HG03342 (cell line): ENCODE results near the gene OGFOD3.
"Not testable (repeated sequence)": the region's sequence is repeated elsewhere in the genome, so short reads cannot be mapped to it uniquely, and the experiment has no call there.

ENCODE experiments used
- ATAC-seq: cut with Tn5 transposase; IDR thresholded peaks from one replicate; pipeline ENCODE4 v1.9.1; 2021; ENCODE audit warnings: mild to moderate bottlenecking, moderate library complexity; ENCODE audit not compliant: unreplicated experiment

Gene OGFOD3

DNA sequence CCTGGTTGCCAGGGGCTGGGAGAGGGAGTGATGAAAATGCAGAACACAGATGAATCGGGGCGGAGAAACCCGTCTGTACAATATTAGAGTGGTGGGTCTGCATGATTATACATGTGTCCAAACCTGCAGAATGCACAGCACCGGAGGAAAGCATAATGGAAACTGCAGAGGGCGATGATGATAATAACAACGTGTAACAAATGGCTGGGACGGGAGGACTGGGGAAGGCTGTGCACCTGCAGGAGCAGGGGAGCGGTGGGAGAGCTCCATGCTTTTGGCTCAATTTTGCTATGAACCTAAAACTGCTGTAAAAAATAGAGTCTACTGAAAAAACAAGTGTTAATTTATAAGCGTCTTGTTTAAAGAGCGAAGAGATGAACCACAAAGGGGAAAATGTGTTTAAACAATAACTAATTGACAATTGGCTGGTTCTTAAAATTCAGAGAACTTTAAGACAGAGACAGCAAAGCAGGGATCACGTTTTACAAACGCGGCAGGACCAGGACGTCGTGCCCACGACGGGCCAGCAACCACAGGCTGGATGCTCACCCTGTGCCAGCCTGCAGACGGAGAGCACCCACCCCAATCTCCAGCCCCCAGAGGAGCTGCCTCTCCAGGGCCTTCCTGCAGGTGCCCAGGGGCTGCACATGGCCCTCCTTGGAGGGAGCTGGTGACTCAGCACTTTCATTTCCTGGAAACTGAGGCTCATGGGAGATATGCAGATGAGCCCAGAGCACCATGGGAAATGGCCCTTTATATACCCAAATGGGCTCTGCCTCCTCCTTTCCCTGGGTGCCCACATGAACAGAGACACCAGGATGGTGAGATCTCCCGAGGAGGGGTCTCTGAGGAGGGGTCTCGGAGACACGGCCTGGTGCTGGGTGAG, 59.7 kb downstream of the OGFOD3 start, which contains the start of gene TEX19:
Gene TEX19 (plus strand): TSS at position 783 of the 886 bp plus-strand sequence. CDS start 2,904 bp downstream, outside the sequence.
- ATAC-seq, result no peak

DNA sequence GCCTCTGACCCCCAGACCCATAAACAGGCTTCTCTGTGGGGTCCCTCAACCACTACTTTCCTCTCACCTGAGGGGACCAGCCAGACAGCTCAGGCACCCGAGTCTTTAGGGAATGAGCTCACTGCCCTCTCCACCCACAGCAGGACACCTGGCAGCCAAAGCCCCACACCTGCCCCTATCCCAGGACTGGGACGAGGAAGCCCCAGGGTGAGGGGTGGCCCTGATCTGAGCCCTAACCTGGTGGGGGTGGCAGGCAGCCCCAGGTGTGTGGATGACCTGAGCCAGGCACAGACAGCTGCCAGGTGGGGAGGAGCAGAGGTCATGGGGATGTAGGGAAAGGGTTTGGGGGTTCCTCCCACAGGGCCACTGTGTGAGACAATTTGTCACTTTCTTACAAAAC, 61.0 kb downstream of the OGFOD3 start:
- no peak for ATAC-seq

DNA sequence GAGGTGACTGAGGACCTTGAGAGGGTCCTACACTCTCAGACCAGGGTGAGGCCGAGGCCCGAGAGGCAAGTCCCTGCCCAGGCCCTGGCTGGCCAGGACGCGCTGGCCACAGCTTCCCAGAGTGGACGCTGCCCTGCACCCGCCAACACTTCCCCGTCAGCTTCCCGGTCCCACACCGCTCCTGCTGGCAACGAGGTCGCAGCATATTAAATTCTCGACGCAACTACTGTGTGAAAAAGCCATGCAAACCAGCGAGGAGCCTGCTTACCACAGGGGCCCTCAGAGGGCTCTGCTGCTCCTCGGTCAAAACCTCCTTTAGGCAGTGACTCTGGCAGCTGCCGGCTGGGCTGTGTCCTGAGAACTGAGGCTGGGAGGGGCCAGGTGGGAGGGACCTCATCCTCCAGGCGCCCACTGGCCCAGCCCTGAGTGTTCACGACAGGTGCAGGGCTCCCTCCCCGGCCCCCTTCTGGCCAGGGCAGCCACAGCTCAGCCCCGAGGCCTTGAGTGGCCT, 61.5 kb downstream of the OGFOD3 start:
- ATAC-seq, result no peak

DNA sequence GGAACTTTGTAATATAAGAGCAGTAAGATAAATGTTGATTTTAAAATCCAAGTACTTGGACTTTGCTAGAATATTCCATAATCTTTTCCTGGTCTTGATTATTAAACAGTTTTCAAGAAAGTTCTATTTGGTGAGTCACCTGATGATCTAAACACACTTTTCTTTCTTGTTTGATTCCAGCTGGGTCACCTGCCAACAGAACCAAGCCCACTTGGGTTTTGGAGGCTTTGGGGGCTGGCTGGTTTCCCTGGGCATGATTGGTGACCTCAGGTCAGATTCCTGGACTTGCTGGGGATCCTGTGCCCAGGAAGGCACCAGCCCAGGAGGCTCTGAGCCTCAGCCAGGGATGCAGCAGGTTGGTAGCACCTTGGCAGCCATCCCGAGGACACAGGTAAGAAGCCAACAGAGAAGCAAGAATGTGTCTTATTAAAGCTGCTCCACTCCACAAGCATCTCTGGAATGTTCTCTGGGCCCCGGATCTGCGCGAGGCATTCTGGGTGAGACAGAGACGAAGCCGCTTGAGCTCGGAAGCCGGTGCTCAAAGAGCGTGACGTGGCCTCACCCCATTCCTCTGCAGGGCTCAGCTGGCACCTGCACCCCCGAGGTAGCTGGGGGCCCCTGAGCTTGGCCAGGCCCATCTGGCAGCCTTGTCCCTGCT, 62.5 kb downstream of the OGFOD3 start:
- ATAC-seq, result no peak

DNA sequence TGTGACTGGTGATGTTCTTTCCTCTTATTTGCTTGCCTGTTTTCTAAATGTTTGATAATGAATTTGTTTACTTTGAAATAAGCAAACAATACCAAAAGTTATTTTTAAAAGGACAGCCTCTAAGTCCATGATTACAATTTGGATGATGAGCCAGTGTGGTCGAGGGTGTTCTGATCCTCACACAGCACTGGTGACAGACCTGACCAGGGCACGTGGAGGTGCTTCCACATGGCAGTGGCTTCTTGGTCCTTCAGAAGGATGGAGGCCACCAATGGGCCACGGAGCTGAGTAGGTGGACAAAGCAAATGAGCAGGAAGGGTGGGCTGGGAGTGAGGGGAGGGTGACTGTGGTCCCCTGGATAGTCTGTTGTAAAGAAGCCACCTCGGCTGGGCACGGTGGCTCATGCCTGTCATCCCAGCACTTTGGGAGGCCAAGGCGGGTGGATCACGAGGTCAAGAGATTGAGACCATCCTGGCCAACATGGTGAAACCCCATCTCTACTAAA, 63.5 kb downstream of the OGFOD3 start:
- no peak for ATAC-seq

DNA sequence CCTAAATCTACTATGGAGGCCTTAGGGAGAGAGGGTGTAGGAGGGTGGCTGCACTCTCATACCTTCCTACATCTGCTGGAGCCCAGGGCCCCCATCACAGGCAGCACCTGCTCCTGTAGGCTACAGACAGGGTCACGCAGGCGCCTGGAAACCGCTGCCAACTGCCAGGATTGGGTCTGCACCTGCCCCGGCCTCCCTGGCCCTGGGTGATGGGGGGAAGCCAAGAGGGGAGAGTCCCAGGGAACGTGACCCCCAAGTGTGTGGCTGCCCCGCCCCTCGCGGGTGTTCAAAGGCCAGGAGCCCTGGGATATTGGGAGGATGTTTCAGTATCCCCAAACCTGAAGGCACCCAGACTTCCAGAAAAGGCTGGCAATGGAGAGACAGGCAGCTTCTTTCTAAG, 64.9 kb downstream of the OGFOD3 start:
- ATAC-seq, result no peak

DNA sequence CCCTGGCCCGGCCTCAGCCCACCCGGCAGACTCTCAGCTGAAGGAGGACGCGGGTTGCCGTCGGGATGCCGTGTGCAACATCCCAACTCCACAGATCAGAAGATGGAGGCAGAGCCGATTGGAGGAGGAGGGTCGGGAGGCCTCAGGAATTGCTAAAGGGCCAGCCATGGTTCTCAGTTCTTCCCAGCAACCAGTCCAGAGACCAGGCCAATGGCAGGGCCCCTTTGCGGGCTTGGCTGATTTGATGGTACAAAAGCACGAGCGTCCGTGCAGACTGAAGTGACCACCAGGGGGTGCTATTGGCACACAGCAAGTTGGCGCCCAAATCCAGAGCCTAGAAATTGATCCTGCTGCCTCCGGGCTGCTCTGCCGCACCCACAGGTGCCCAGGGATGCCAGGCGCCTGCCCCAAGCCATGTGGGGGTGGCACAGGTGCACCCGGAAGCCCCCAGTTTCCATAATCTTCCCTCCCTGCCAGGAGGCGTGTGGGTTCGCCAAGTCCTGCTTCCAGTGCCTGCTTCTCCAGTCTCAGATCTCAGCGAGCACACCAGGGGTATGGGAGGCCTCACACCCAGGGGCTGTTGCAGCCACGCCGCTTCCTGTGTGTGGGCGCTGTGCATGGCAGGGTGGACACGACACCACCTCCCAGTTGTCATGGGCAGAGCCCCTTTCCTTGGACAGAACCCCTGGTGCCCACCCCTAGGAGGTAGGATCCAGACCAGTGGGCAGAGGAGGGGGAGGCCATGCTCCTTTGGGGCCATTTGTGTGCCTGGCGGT, 66.5 kb downstream of the OGFOD3 start:
- no peak for ATAC-seq

DNA sequence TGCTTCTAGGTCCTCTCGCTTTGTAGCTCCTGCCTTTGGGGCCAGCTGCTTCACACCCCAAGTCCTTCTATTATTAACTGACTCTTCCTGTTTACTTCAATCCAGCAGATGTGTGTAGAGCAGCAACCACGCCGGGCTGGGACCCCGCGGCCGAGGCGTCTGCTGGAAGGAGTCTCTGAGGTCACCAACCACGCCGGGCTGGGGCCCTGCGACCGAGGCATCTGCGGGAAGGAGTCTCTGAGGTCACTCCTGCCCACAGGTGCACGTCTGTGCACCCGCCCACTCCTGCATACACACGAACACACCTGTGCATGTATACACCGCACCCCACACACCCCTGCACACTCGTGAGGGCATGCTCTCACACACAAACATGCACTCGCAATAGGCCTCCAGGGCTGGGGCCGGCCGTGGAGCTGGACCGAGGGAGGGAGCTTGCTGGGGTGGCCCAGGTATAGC, 67.1 kb downstream of the OGFOD3 start:
- ATAC-seq, result no peak

DNA sequence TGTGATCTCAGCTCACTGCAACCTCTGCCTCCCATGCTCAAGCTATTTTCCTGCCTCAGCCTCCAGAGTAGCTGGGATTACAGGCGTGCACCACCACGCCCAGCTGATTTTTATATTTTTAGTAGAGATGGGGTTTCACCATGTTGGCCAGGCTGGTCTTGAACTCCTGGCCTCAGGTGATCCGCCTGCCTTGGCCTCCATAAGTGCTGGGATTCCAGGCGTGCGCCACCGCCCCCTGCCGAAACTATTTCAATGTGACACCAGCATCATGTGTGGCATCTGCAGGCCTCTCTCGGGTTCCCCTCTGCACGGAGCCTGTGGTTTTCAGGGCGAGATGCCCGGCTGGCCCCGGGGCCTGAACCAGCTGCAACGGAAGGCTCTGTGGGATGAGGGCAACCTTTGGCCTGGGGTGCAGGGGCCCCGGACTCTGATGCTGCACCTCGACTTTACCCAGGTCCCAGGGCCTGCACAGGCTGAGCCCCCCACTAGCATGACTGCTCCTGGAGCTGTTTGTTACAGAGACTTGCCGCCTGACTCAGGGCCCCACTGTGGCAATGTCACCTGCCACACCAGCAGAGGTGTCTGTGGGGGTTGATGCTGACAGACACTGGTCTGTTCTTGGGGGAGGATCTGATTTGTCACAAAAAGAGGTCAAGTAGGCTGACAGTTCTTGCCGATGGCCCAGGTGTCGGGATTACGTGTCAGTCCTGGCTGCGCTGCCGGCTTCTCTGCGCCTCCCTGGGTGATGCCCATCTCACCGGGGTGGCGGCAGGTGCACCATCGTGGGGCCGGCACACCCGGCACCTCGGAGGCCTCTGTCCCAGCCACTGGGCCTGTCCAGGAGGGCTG, 68.0 kb downstream of the OGFOD3 start:
- no peak for ATAC-seq

DNA sequence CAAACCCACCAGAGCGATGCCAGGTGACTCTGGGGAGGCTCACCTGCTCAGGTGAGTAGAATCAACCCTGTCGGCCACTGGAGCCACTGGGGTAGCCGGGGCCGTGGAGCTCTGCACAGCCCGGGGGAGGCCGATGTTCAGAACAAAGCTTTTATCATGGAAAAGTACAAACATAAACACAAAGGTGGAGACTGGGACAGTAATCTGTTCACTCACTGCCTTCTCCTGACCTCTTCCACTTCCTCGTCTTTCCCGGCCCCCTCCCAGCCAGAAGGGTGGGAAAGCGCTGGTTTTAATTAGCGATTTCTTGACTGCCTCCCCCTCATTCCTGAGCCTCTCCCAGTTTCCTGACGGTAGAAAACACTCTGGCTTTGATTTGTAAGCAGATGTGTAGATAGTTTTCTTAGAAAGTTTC, 69.1 kb downstream of the OGFOD3 start:
- no peak for ATAC-seq

DNA sequence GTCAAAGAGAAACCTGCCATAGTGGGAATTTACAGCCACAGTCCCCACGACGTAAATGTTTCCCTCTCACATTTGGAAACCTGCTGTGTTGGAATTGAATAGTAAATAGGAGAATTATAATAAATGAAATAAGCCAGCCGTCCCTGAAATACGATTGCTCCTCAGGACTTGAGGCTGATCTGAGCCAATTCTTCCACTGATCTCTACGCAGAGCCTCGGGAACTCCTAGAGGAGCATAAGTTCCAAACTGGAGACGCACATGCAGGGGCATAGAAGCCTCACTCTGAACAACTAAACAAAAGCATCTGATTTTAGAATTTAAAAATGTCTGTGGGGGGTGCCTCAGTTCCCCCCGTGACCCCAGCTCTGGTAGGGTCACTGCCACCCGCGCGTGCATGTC, 69.5 kb downstream of the OGFOD3 start:
- ATAC-seq, result no peak

DNA sequence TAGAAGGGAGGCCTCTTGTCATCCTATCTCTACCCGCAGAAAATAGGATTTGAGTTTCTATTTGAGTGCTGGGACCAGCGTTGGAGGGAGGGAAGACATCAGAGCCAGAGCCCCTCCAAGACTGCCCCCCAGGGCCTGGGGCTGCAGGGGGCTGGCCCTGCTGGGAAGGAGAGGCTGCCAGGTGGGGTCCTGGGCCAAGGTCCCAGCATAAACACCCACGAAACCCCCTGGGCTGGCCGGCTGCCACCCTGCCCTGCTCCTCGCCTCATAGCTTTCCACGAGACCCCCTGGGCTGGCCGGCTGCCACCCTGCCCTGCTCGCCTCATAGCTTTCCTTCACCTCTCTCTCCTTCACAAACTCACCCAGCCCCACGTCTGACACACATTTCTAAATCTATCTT, 70.0 kb downstream of the OGFOD3 start:
- no peak for ATAC-seq

DNA sequence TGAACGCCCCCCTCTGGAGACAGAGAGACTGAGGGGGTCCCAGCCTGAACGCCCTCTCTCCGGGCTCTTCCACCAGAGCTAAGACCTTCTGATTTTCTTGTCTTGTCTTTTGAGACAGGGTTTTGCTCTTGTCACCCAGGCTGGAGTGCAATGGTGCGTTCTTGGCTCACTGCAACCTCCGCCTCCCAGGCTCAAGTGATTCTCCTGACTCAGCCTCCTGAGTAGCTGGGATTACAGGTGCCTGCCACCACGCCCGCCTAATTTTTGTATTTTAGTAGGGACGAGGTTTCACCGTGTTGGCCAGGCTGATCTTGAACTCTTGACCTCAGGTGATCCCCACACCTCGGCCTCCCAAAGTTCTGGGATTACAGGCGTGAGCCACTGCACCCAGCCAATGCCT, 70.4 kb downstream of the OGFOD3 start:
- ATAC-seq, result not testable (repeated sequence)

DNA sequence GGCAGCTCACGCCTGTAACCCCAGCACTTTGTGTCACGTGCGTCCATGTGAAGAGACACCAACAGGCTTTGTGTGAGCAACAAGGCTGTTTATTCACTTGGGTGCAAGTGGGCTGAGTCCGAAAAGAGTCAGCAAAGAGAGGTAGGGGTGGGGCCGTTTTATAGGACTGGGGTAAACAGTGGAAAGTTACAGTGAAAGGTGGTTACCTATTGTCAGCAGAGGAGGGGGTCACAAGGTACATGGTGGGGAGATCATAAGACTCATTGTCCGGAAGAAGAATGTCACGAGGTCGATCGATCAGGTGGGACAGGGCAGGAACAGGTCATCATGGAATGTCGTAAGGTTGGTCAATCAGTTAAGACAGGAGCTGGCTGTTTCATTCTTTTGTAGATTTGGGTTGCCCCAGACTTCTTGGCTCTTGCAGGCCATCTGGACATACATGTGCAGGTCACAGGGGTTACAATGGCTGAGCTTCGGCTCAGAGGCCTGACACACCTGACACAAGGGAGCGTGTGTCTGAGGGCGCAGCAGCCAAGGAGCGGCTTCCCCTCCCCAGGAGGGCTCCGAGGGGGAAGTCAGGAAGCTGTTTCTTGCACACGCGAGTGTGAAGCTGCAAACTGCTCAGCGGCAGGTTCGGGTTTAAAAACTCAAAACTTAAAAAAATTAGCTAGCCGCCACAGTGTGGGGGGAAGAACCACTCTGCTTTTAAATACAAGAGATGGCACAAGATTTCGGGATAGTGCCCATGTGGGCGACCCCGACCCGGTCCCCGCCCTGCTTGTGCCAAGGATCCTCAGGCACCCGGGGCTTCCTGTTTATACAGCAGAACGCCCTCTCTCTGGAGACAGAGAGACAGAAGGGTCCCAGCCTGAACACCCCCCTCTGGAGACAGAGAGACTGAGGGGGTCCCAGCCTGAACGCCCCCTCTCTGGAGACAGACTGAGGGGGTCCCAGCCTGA, 71.8 kb downstream of the OGFOD3 start:
- no peak for ATAC-seq

DNA sequence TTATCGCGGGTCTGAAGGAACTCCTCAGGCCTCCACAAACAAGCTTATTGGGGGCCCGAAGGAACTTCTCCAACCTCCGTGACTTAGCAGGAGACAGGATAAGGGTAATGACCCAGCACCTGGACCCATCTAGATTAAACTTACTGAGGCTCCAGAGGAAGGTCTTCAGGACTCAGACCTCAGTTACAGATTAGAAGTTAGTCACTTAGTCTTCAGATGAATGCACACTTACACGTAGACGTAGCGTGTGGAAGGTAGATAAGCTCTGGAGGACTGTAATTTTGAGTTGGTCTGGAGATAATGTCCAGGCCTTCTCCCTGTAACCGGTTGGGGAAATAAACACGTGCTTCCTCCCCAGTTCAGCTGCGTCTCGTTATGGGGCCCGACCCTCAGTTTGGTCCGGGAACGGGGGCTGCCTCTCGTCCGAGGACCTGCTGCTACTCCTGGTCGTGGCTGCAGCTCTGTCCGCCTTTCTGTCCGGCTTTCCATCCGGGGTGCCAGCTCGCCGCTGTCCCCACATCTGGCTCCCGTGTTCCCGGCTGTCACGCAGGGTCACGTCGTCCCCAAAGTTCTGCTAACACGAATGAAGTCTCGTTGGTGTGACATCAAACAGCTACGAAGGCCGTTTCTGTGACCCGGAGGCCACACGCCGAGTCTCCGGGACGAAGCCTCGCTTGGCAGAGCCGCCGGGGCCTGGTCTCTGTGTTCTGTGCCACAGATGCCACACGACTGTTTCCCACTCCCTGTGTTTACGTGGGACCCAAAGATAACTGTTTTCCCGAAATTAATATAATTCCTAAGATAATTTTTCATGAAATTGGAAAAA, 73.0 kb downstream of the OGFOD3 start:
- no peak for ATAC-seq

DNA sequence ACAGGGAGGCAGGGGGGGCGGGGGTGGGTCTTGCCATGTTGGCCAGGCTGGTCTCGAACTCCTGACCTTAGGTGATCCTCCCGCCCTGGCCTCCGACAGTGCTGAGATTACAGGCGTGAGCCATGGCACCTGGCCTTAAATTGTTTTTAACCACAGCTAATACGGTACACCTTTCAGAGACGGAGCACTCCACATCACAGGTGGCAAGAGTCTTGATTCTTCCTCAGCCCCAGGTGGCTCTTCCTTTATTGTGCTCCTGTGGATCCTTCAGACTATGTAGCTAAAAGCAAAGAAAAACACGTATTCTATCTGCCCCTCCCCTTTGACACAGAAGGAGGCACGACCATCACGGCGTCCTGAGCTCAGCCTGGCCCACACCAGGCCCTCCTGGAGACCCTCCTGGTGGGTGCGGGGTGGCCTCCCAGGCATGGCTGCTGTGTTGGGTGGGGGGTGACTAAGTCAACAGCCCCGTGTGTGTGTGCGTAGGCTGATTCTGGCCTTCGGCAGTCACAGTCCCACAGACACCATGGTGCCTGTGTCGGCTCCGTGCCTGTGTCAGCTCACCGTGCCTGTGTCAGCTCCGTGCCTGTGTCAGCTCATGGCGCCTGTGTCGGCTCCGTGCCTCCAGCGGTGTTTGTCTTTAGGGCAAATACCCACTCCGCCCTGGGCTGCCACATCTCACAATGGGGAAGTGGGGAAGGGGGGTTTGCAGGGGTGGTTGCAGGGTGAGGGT, 74.0 kb downstream of the OGFOD3 start:
- no peak for ATAC-seq

DNA sequence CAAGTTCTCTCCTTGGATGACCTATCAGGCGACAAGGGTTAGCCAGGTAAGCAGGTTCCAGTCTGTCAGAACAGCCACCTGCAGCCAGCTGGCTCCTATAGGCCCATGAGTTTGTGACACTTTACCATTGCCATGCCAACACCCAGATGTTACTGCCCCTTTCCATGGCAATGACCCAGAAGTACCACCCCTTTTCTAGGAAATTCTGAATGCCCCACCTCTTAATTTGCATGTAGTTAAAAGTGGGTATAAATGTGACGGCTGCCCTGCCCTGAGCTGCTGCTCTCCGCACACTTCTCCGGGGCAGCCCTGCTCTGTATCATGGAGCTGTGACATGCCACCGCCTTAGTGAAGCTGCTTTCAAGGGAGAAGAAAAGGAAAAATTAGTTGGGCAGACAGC, 74.8 kb downstream of the OGFOD3 start:
- no peak for ATAC-seq
